ENCODE measurements around the gene APMAP. TPM values are rescaled to one million over a fixed set of nuclear protein-coding genes. Genes with fewer than 3 reads are reported as not detected.
A peak's percentile ranks its signal among the peaks of the same experiment; 100 is the strongest.
"Not testable (repeated sequence)": the region's sequence is repeated elsewhere in the genome, so short reads cannot be mapped to it uniquely, and the experiment has no call there.

The APMAP gene
- total RNA-seq, 2 donors from 2014 or later = 43.9 to 63.3 TPM

DNA sequence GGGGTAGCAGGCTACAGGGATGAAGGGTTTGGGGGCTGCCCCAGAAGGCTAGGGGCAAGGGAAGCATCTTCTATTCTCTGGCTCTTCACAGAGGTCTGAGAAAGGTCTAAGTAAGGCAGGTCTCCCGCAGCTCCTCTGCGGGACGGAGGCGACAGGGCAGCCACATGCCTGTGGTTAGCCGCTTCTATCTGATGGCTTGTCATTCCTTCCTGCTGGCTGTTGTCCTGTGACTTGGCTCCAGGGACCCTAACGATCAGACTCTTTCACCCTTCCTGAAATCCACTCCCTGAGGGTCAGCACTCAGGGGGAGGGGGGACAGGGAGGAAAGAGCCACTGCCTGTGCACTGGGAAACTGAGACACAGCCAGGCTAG lies 42.8 kb downstream of the APMAP start:
- Histone ChIP-seq H3K4me1 (no peaks in the 10 kb centered on the region), H3K27ac (peak overlapping the region; percentile 32), H3K36me3 (no peaks in the 10 kb centered on the region), H3K4me3 (no peak overlapping the region), H3K9ac (ENCODE audit: low read depth in 2 of 2, low read length in 2 of 2) (peak overlapping the region; percentile 40 to 60), H3K27me3 (no peaks in the 10 kb centered on the region), H3K9me3 (no peaks in the 10 kb centered on the region)
- intact Hi-C loops (cut with DNase I) = no loop called here
- TF ChIP-seq, protein P1, sequence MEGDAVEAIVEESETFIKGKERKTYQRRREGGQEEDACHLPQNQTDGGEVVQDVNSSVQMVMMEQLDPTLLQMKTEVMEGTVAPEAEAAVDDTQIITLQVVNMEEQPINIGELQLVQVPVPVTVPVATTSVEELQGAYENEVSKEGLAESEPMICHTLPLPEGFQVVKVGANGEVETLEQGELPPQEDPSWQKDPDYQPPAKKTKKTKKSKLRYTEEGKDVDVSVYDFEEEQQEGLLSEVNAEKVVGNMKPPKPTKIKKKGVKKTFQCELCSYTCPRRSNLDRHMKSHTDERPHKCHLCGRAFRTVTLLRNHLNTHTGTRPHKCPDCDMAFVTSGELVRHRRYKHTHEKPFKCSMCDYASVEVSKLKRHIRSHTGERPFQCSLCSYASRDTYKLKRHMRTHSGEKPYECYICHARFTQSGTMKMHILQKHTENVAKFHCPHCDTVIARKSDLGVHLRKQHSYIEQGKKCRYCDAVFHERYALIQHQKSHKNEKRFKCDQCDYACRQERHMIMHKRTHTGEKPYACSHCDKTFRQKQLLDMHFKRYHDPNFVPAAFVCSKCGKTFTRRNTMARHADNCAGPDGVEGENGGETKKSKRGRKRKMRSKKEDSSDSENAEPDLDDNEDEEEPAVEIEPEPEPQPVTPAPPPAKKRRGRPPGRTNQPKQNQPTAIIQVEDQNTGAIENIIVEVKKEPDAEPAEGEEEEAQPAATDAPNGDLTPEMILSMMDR (IDR thresholded peaks at IDR 0.05) = no peak
- peak; percentile 14 for DNase-seq

DNA sequence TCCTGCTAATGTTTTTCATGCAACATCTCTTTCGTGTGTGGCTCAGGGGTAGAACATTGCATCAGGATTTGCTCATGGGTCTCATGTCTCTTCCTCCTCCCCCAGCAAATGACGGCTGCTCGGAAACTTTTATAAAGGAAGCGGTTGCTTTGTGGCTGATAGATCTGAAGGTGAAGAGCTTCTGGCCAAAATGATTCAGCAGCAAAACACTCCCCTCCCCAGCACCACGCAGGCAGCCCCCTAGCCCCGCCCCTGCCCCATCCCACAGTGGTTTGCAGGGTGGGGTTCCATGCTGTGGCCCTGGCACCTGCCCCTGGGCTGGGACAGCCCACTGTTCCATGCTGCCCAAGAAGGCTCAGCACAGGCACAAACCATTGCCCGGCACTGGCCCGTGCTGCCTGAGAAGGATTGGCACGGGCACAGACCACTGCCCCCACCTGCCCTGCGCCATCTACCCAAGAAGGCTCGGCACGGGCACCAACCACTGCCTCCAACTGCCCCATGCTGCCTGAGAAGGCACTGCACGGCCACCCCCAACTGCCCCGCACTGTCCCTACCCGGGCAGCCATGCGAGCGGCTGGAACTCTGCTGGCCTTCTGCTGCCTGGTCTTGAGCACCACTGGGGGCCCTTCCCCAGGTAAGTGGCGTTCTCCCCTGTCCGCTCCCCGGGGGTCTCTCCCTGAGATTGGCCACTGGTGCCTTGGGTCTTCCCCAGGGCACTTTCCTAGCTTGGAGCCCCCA lies 43.4 kb downstream of the APMAP start, which contains the start of gene CST7:
Gene CST7, plus strand, starts transcription at position 331 of the 741 bp plus-strand sequence. Its CDS starts 237 bp downstream, at position 568.
- intact Hi-C loops (cut with DNase I) = no loop called here
- Histone ChIP-seq H3K4me1 (no peaks in the 10 kb centered on the region), H3K4me3 (peak within 1 kb of the TSS; percentile 23), H3K9me3 (no peaks in the 10 kb centered on the region), H3K9ac (ENCODE audit: low read depth in 2 of 2, low read length in 2 of 2) (peak within 1 kb of the TSS; percentile 40 to 60), H3K36me3 (no peaks in the 10 kb centered on the region), H3K27me3 (no peaks in the 10 kb centered on the region), H3K27ac (peak within 1 kb of the TSS; percentile 32)
- DNase-seq = peak; percentile 33
- TF ChIP-seq, protein P1 (IDR thresholded peaks at IDR 0.05) = no peak

DNA sequence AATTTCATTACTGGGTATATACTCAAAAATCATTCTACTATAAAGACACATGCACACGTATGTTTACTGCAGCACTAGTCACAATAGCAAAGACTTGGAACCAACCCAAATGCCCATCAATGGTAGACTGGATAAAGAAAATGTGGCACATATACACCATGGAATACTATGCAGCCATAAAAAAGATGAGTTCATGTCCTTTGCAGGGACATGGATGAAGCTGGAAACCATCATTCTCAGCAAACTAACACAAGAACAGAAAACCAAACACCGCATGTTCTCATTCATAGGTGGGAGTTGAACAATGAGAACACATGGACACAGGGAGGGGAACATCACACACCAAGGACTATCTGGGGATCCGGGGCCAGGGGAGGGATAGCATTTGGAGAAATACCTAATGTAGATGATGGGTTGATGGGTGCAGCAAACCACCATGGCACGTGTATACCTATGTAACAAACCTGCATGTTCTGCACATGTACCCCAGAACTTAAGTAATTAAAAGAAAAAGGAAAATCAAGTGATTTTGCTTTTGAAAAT lies 44.1 kb downstream of the APMAP start:
- H3K27ac ChIP-seq; H3K27me3 ChIP-seq; H3K36me3 ChIP-seq; H3K4me3 ChIP-seq; H3K9ac ChIP-seq (ENCODE audit: low read depth in 2 of 2, low read length in 2 of 2); H3K9me3 ChIP-seq; intact Hi-C loops (cut with DNase I); H3K4me1 ChIP-seq; DNase-seq: not testable (repeated sequence)

DNA sequence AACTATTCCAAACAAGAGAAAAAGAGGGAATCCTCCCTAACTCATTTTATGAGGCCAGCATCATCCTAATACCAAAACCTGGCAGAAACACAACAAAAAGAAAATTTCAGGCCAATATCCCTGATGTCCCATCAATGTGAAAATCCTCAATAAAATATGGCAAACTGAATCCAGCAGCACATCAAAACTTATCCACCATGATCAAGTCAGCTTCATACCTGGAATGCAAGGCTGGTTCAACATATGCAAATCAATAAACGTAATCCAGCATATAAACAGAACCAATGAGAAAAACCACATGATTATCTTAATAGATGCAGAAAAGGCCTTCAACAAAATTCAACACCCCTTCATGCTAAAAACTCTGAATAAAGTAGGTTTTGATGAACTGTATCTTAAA lies 46.2 kb downstream of the APMAP start:
- H3K4me3 ChIP-seq; H3K9ac ChIP-seq (ENCODE audit: low read depth in 2 of 2, low read length in 2 of 2); H3K9me3 ChIP-seq; intact Hi-C loops (cut with DNase I); H3K27me3 ChIP-seq; H3K27ac ChIP-seq; H3K4me1 ChIP-seq; H3K36me3 ChIP-seq; DNase-seq: not testable (repeated sequence)

DNA sequence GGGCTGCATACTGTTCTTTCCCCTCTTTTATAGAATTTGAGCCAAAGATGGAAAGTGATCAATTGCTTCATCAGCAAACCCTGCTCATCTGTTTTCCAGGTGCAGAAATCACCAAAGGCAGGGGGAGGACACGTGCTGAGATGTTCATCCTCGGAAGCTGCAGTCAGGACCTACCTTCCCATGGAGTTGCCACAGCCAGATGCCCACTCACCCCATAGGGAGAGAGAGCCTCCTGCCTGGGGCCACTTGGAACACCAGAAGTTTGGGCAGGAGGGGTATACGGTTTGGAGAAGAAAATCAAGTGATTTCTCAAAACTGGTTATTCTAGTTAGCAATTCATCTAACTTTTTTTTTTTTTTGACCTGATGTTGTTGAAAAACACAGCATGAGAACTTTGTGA lies 48.8 kb downstream of the APMAP start:
- Histone ChIP-seq H3K27ac (no peak overlapping the region), H3K9ac (ENCODE audit: low read depth in 2 of 2, low read length in 2 of 2) (no peak overlapping the region), H3K36me3 (no peaks in the 10 kb centered on the region), H3K4me3 (no peak overlapping the region), H3K9me3 (no peaks in the 10 kb centered on the region), H3K4me1 (no peaks in the 10 kb centered on the region), H3K27me3 (no peaks in the 10 kb centered on the region)
- no peak for DNase-seq
- TF ChIP-seq, protein P1 (IDR thresholded peaks at IDR 0.05) = no peak
- intact Hi-C loops (cut with DNase I) = no loop called here

DNA sequence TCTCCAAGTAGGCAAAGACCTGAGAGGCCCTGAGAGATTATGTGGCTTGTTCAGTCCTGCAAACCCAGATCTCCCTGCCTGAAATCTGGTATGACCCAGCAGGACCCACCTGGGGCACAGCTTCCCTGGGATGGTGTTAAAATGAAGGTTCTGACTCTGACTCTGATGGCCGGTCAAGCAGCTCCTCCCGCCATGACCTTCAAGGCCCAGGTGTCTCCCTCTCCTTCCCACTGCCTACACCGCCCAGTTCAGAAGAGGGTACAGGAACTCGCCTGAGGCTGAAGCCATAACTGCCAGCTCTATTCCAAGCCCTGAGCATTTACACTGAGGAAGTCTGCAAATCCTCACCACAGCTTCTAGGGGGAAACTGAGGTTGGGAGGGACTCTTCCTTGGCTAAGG lies 49.4 kb downstream of the APMAP start:
- DNase-seq = no peak
- Histone ChIP-seq H3K27ac (no peak overlapping the region), H3K27me3 (no peaks in the 10 kb centered on the region), H3K4me3 (no peak overlapping the region), H3K9me3 (no peaks in the 10 kb centered on the region), H3K36me3 (no peaks in the 10 kb centered on the region), H3K9ac (ENCODE audit: low read depth in 2 of 2, low read length in 2 of 2) (no peak overlapping the region), H3K4me1 (no peaks in the 10 kb centered on the region)
- TF ChIP-seq, protein P1 (IDR thresholded peaks at IDR 0.05) = no peak
- intact Hi-C loops (cut with DNase I) = no loop called here
